GM12872 (cell line): ENCODE results near the gene CDRT15.

Experiments used
- TF ChIP-seq, protein P1 (sequence below): IDR thresholded peaks from 3 replicates; pipeline ENCODE4 v1.5.1; 2011; ENCODE audit warnings: low read depth, mild to moderate bottlenecking, low read length, moderate library complexity; ENCODE audit not compliant: insufficient read depth

Gene CDRT15

DNA sequence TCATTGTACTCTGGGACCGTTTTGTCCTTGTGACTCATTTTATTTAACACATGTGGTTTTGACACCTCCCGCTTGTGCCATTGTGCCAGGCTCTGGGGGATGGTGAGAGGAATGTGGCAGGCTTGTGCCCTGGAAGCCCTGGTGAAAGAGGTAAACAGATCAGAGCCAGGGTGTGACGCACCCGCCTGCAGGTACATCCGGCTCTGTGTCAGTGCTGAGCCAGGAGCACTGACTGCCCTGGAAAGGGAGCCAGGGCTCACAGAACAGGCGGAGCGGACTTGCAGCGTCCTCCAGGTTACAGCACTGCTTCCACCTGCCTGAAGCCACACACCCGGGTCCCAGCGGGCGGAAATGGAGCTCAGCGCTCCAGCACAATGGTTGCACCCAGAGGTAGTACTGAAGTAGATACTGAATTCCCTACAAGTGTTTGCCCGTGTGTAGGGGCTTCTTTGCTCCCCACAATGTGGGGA lies 30.6 kb downstream of the CDRT15 start:
- TF ChIP-seq, protein P1, sequence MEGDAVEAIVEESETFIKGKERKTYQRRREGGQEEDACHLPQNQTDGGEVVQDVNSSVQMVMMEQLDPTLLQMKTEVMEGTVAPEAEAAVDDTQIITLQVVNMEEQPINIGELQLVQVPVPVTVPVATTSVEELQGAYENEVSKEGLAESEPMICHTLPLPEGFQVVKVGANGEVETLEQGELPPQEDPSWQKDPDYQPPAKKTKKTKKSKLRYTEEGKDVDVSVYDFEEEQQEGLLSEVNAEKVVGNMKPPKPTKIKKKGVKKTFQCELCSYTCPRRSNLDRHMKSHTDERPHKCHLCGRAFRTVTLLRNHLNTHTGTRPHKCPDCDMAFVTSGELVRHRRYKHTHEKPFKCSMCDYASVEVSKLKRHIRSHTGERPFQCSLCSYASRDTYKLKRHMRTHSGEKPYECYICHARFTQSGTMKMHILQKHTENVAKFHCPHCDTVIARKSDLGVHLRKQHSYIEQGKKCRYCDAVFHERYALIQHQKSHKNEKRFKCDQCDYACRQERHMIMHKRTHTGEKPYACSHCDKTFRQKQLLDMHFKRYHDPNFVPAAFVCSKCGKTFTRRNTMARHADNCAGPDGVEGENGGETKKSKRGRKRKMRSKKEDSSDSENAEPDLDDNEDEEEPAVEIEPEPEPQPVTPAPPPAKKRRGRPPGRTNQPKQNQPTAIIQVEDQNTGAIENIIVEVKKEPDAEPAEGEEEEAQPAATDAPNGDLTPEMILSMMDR, result no peak

DNA sequence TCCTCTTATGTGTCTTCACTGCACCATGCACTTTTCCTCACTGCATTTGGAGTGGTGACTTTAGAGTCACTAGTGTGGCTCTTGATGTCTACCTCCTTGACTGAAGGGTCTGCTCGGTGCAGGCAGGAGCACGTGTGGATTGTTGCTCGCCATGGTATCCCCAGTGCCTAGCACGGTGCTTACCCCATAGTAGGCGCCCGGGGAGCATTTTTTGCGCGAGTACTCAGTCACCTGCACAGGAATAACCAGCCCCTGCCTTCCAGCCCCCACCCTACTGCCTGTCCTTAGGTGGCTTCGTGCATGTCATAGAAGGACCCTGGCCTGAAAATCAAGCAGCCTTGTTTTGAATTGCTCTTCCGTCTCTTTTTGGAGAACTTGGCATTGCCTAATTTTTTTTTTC lies 31.3 kb downstream of the CDRT15 start:
- TF ChIP-seq, protein P1, result no peak

DNA sequence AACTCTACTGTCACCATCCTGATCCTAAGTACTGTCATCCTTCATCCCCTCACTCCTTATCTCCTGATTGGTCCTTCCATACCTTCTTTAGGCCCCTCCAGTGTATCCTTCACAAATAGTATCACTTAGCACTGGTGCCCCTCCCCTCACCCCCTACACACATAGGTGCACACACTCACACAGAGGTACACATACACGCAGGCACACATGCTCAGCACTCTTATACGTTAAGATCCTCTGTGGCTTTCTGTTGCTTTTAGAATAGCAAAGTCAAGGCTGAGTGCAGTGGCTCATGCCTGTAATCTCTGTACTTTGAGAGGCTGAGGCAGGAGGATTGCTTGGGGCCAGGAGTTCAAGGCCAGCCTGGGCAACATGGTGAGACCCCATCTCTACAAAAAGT lies 32.1 kb downstream of the CDRT15 start:
- TF ChIP-seq, protein P1, result no peak

DNA sequence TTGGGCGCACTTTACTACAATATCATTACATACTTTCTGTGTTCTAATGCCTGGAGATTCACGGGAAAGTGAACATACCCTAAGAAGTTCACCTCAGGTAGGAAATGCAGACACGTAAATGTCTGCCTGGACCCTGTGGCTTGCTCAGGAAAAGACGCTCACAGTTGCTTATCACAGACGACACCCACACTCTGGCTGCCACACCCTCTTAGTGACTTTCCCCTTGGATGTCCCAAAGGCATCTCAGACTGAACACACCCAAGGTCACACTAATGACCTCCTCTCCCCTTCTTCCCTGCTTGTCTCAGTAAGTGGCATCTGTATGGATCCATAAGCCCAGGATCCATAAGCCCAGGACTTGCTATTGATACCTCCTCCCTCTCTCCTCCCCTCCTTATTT lies 32.6 kb downstream of the CDRT15 start:
- TF ChIP-seq, protein P1, result no peak

DNA sequence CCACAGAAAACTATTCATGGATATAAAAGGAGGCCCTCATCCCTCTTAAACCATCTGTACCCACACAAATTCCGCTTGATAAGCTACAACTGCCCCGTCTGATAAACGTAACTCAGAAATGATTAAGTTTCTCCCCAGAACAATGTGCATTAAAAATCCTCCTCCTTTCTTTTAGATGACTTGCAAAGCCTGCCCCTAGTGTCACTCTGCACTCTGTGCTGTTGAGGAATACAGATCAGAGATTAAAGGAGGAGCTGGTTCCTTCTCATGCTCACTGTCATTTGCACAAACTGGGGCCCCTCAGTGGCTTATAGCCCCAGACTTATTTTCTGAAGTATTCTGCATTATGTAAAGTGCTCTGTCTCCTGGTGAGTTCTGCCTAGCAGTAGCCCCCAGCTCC lies 33.3 kb downstream of the CDRT15 start:
- TF ChIP-seq, protein P1, result no peak

DNA sequence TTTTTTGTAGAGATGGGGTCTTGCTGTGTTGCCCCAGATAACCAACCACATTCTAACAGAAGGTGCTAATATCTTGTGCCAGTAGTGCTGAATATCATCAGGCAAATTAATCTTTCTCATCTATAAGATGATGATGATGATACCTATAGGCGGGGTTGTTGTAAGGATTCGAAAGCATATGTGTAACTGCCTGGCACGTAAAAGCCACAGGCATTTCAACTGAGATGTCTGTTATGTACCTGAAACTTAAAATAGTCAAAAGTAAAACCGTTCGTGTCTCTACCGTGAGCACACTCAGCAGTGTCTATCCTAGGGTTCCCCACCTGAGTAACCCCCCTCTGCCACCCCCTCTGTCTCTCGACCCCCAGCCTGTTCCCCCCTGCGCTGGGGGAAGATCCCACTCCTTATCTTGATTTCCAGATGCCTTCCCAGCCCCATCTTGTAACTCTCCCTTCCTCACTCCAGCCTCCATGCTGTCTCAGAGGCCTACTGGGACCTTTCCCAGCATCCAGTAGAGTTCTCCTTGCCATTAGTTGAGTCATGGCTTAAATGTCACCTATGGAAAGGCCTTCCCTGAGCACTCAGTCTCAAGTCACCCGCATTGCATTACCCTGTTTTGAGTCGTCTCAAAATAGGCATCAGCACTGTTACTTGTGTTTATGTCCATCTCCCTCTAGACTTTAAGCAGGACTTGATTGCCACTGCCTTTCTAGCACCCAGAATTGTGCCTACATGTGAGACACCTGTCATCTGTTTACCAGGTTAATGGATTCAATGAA lies 34.1 kb downstream of the CDRT15 start:
- TF ChIP-seq, protein P1, result no peak

DNA sequence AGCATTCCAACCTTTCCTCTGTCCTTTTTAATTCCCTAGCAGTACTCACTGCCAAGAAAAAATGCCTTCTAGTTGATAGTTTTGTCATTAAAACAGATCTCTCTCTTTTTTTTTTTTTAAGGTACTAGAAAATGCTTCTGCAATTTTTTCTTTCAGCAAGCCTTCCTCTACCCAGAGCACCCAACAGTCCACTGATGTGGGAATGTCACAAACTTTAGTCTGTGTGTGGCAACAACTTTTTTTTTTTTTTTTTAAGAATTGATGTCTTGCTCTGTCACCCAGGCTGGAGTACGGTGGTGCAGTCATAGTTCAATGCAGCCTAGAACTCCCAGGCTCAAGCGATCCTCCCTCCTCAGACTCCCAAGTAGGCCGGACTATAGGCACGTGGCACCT lies 34.7 kb downstream of the CDRT15 start:
- TF ChIP-seq, protein P1, result no peak
